GM12878 (cell line): ENCODE results near the gene SPIN1. TPM values are rescaled to one million over a fixed set of nuclear protein-coding genes. Genes with fewer than 3 reads are reported as not detected.

ENCODE experiments used
- ATAC-seq: fragments of 200-7000 bp; cut with Tn5 transposase; 3 replicates; pipeline ENCODE4 v1.9.1; 2020; ENCODE audit warnings: mild to moderate bottlenecking, moderate library complexity
- BruUV-seq: library from RNA; stranded (reverse); fragments of 400-500 nt; replicated peaks from 2 replicates; lab custom pipeline; 2021; lab: Mats Ljungman, UMichigan
- CTCF ChIA-PET: fragments of 300-600 bp; sonication (Branson Sonifier 250); formaldehyde crosslinking; extraction: SDS; loops from one replicate; lab custom pipeline; 2021; ENCODE audit warnings: inconsistent platforms; lab: Yijun Ruan, JAX
- POLR2A ChIA-PET: fragments of 350-600 bp; formaldehyde crosslinking; extraction: SDS; loops from one replicate; lab custom pipeline; 2021; ENCODE audit warnings: inconsistent platforms; lab: Charles Lee
- RAD21 ChIA-PET: fragments of 300-600 bp; sonication (Branson Sonifier 250); formaldehyde crosslinking; loops from one replicate; lab custom pipeline; 2023; ENCODE audit warnings: antibody characterized with exemption; ENCODE audit not compliant: unreplicated experiment; lab: Charles Lee
- SMC1A ChIA-PET: fragments of 300-600 bp; sonication (Branson Sonifier 250); formaldehyde crosslinking; loops from one replicate; lab custom pipeline; 2023; ENCODE audit not compliant: unreplicated experiment, uncharacterized antibody; lab: Charles Lee
- DNase-seq: peaks from one replicate; pipeline ENCODE4 v3.0.0-alpha.2; 2011; ENCODE audit warnings: low read depth, low spot score
- FAIRE-seq: peaks from 3 replicates; lab custom pipeline; 2011; peaks lifted over from hg19 to GRCh38; lab: Jason Lieb, UNC
- H2AFZ ChIP-seq: 2 replicates; pipeline ENCODE4 v1.6.0; 2011; ENCODE audit warnings: low read depth, low read length, control low read depth; ENCODE audit not compliant: control insufficient read depth
- H3K27ac ChIP-seq: 2 replicates; pipeline ENCODE4 v1.5.1; 2011; ENCODE audit warnings: control low read depth; ENCODE audit not compliant: control insufficient read depth, insufficient read depth
- H3K27me3 ChIP-seq, 2 experiments: replicated peaks in 1 of 2; 2 replicates each; pipeline versions ENCODE4 v1.6.0 to v1.6.1; 2011; ENCODE audit warnings: low read length in 1 of 2; ENCODE audit not compliant: control insufficient read depth in 2 of 2, insufficient read depth in 2 of 2
- H3K36me3 ChIP-seq, 2 experiments: 2 replicates each; pipeline ENCODE4 v1.5.1; 2011; ENCODE audit warnings: low read length in 1 of 2; ENCODE audit not compliant: control insufficient read depth in 2 of 2, insufficient read depth in 2 of 2
- H3K4me1 ChIP-seq: 2 replicates; pipeline ENCODE4 v1.6.1; 2011; ENCODE audit warnings: mild to moderate bottlenecking, low read length, moderate library complexity, mixed read lengths; ENCODE audit not compliant: control insufficient read depth, insufficient read depth
- H3K4me2 ChIP-seq: 2 replicates; pipeline ENCODE4 v1.6.0; 2011; ENCODE audit warnings: control low read depth; ENCODE audit not compliant: control insufficient read depth, insufficient read depth
- H3K4me3 ChIP-seq: fragments of 200-600 bp; sonication (generic); 2 replicates; pipeline ENCODE4 v1.5.1; 2016
- H3K79me2 ChIP-seq: 2 replicates; pipeline ENCODE4 v1.6.0; 2011; ENCODE audit warnings: low read length; ENCODE audit not compliant: control insufficient read depth, insufficient read depth
- H3K9ac ChIP-seq: 2 replicates; pipeline ENCODE4 v1.8.0; 2011; ENCODE audit warnings: low read length, control low read depth, mixed read lengths; ENCODE audit not compliant: control insufficient read depth, insufficient read depth
- H3K9me3 ChIP-seq: replicated peaks from 3 replicates; pipeline ENCODE4 v1.5.1; 2011; ENCODE audit warnings: mild to moderate bottlenecking, low read length; ENCODE audit not compliant: control insufficient read depth, insufficient read depth
- H4K20me1 ChIP-seq: 2 replicates; pipeline ENCODE4 v1.6.0; 2011; ENCODE audit not compliant: control insufficient read depth, insufficient read depth
- BCL11A ChIP-seq: IDR thresholded peaks from 2 replicates; pipeline ENCODE4 v1.6.1; 2011; ENCODE audit warnings: low read depth, low read length
- FOXM1 ChIP-seq: IDR thresholded peaks from 2 replicates; pipeline ENCODE4 v1.6.1; 2012; ENCODE audit warnings: low read depth, mild to moderate bottlenecking, inconsistent platforms, low read length, moderate library complexity
- HCFC1 ChIP-seq: fragments of 150-350 bp; IDR thresholded peaks from 2 replicates; pipeline ENCODE4 v1.6.1; 2014; ENCODE audit warnings: low read length
- JUNB ChIP-seq: IDR thresholded peaks from 2 replicates; pipeline ENCODE4 v1.6.1; 2016; ENCODE audit warnings: antibody characterized with exemption, mild to moderate bottlenecking
- NFXL1 ChIP-seq: fragments of 450-650 bp; IDR thresholded peaks from 2 replicates; pipeline ENCODE4 v1.6.1; 2017; ENCODE audit warnings: antibody characterized with exemption, mild to moderate bottlenecking, borderline replicate concordance
- NFYB ChIP-seq: IDR thresholded peaks from 2 replicates; pipeline ENCODE4 v1.6.1; 2011; ENCODE audit warnings: low read depth, mild to moderate bottlenecking, low read length, improper control_type of control experiment, moderate library complexity; ENCODE audit not compliant: insufficient read depth
- NR2C1 ChIP-seq: fragments of 450-650 bp; IDR thresholded peaks from 2 replicates; pipeline ENCODE4 v1.6.1; 2017; ENCODE audit warnings: antibody characterized with exemption, mild to moderate bottlenecking, moderate library complexity
- NRF1 ChIP-seq: conservative IDR thresholded peaks from 2 replicates; pipeline ENCODE4 v1.6.1; 2011; ENCODE audit warnings: mild to moderate bottlenecking, low read depth, low read length, improper control_type of control experiment
- SMC3 ChIP-seq: IDR thresholded peaks from 2 replicates; pipeline ENCODE4 v1.6.1; 2011; ENCODE audit warnings: low read length, improper control_type of control experiment, borderline replicate concordance
- SPI1 ChIP-seq: IDR thresholded peaks from 2 replicates; pipeline ENCODE4 v1.6.1; 2011; ENCODE audit warnings: low read depth, mild to moderate bottlenecking, low read length, moderate library complexity, borderline replicate concordance; ENCODE audit not compliant: insufficient read depth
- SREBF2 ChIP-seq: IDR thresholded peaks from 2 replicates; pipeline ENCODE4 v1.6.1; 2012; ENCODE audit warnings: mild to moderate bottlenecking, low read length
- SRF ChIP-seq, 2 experiments: IDR thresholded peaks; 2 replicates each; pipeline ENCODE4 v1.6.1; 2011; ENCODE audit warnings: low read depth in 2 of 2, low read length in 2 of 2, mild to moderate bottlenecking in 1 of 2, moderate library complexity in 1 of 2
- TAF1 ChIP-seq: IDR thresholded peaks from 2 replicates; pipeline ENCODE4 v1.6.1; 2011; ENCODE audit warnings: mild to moderate bottlenecking, low read depth, low read length, borderline replicate concordance
- YY1 ChIP-seq: IDR thresholded peaks from 2 replicates; pipeline ENCODE4 v1.6.1; 2011; ENCODE audit warnings: low read depth, mild to moderate bottlenecking, low read length
- ZNF217 ChIP-seq: fragments of 450-650 bp; IDR thresholded peaks from 2 replicates; pipeline ENCODE4 v1.6.1; 2017; ENCODE audit warnings: antibody characterized with exemption, mild to moderate bottlenecking
- WGBS: methylation state at CpG from one replicate; pipeline ENCODE4 v1.1.6; 2016; ENCODE audit warnings: low lambda C conversion rate; ENCODE audit not compliant: insufficient replicate concordance, insufficient coverage; ENCODE audit errors: missing lambda C conversion rate; 5-methylcytosine and 5-hydroxymethylcytosine counted together
- in situ Hi-C: fragments of 300-500 bp; cut with MboI; formaldehyde crosslinking; loops from 9 replicates; pipeline ENCODE4 v1.14.3; 2018; ENCODE audit warnings: mixed read lengths
- intact Hi-C: fragments of 100-400 bp; cut with micrococcal nuclease; formaldehyde crosslinking; loops from one replicate; pipeline ENCODE4 v1.14.2; 2022; ENCODE audit not compliant: unreplicated experiment
- polyA plus RNA-seq, 11 experiments: library from polyadenylated mRNA; depleted of rRNA in 4 of 11; unstranded in 6 of 11; stranded (reverse) in 5 of 11; fragments of >200 nt; fragmentation: Nextera tagmentation in 4 of 11; fragmentation: Illumina TruSeq in 1 of 11; extraction: Ambion mirVana in 4 of 11; extraction: Trizol in 1 of 11; gene quantifications; 1 replicate in 1 of 11; 2 replicates in 10 of 11; pipeline versions ENCODE4 v1.2.1 to v1.2.3, GENCODE V29; 2011 to 2016; ENCODE audit warnings: inconsistent platforms in 2 of 11, missing spikeins in 2 of 11, low read depth in 1 of 11
- total RNA-seq, 4 experiments: library from RNA; depleted of rRNA in 3 of 4; stranded (reverse); fragments of >200 nt in 3 of 4; fragmentation: Illumina TruSeq in 1 of 4; extraction: Trizol in 1 of 4; gene quantifications; 2 replicates each; pipeline versions ENCODE4 v1.2.1 to v1.2.3, GENCODE V29; 2013 to 2021
- TF ChIP-seq, protein P1 (sequence below): IDR thresholded peaks from 2 replicates; pipeline ENCODE4 v1.6.1; 2011; ENCODE audit warnings: borderline replicate concordance, low read depth, mild to moderate bottlenecking, moderate library complexity, low read length; ENCODE audit not compliant: insufficient read depth, poor library complexity, severe bottlenecking

Gene SPIN1
- total and polyA plus RNA-seq, 10 of the 15 experiments (the other 5 are each of a cell fraction or from before 2014, with no cell fraction given): 6.6 to 30.3 (median 17.1) TPM

DNA sequence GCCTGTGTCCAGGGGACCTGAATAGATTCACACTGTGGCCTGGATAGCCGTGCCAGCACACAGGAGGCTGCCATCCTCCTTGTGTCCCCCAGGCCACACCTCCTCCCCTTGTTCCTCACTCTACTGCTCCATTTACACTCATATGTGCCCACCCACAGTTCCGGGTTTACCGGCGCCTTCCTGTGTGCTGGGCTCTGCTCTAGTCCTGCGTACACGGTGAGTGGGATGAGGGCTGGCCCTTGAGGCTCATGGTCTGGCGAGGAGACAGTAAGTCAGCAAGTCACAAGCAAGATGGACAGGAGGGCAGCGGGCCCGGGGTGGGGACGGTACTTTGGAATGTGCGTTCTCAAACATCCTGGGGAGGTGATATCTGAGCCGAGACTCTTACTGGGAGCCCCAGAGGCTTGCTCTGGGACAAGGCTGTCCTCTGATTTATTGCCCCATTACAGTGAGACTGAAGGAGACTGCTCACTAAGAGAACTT, 114.3 kb downstream of the SPIN1 start:
- ATAC-seq: no peak; the same call in 2 of the 3 replicates
- intact Hi-C loops: no loop called here
- no TSS peak for BruUV-seq
- Histone ChIP-seq H4K20me1 (no peaks in the 10 kb centered on the region), H3K9ac (no peak overlapping the region), H3K4me3 (no peak overlapping the region), H3K79me2 (no peaks in the 10 kb centered on the region), H2AFZ (no peak overlapping the region)
- ChIA-PET CTCF (no interaction called here), RAD21 (no interaction called here)
- TF ChIP-seq, protein P1, sequence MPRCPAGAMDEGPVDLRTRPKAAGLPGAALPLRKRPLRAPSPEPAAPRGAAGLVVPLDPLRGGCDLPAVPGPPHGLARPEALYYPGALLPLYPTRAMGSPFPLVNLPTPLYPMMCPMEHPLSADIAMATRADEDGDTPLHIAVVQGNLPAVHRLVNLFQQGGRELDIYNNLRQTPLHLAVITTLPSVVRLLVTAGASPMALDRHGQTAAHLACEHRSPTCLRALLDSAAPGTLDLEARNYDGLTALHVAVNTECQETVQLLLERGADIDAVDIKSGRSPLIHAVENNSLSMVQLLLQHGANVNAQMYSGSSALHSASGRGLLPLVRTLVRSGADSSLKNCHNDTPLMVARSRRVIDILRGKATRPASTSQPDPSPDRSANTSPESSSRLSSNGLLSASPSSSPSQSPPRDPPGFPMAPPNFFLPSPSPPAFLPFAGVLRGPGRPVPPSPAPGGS: no peak
- TF ChIP-seq ZNF217: no peak
- TF ChIP-seq NFXL1: no peak
- TF ChIP-seq SMC3: no peak
- no peak for TF ChIP-seq FOXM1
- TF ChIP-seq HCFC1: no peak
- no peak for TF ChIP-seq SPI1
- no peak for TF ChIP-seq TAF1
- TF ChIP-seq YY1: no peak
- no peak for TF ChIP-seq SRF (IDR thresholded peaks at IDR 0.05; ENCODE audit: low read depth in 2 of 2, low read length in 2 of 2)
- TF ChIP-seq NR2C1: no peak
- TF ChIP-seq JUNB: no peak
- no peak for TF ChIP-seq NRF1
- no peak for TF ChIP-seq SREBF2
- TF ChIP-seq BCL11A: no peak
- no peak for TF ChIP-seq NFYB
- TF ChIP-seq, all 136 proteins: peak for 0
- no peaks in the 10 kb centered on the region for H3K36me3 ChIP-seq
- H3K9me3 ChIP-seq: no peaks in the 10 kb centered on the region
- no peaks in the 10 kb centered on the region for H3K4me1 ChIP-seq
- POLR2A ChIA-PET: no interaction called here
- SMC1A ChIA-PET: no interaction called here
- H3K27ac ChIP-seq: no peak overlapping the region
- 70% methylated on average over 12 of the region's 12 CpGs for WGBS
- H3K4me2 ChIP-seq: no peak overlapping the region
- in situ Hi-C loops: no loop called here
- FAIRE-seq (no peak), DNase-seq (no peak)
- H3K27me3 ChIP-seq: no peaks in the 10 kb centered on the region
